ENCODE results near the gene RAB3C. TPM values are rescaled to one million over a fixed set of nuclear protein-coding genes. Genes with fewer than 3 reads are reported as not detected.

The RAB3C gene
- total RNA-seq, 6 experiments from 2014 or later = not detected

DNA sequence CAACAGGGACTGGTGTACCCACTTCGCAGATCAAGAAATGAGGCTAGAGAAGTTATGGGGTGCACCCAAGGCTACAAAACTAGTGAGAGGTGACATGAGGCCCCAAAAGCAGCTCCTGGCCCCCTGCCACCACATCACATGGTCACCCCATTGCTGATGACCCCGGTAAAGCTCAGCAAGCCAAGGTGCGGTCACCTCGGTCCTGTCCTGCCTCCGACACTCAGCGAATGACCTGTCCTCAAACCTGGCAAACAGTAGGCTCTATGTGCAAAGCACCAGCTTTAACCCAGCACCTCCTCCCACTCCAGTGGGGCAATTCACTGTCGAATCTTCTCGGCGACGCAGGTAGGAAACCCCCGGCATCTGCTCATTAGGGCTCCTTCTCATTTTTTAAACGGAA is 307.4 kb downstream of the RAB3C start:
- Mint-ChIP-seq H3K9me3 (no peaks in the 10 kb centered on the region), H3K4me1 (ENCODE audit: low read depth) (peaks cover 45% of the 10 kb centered on the region), H3K27ac (no peak overlapping the region), H3K27me3 (ENCODE audit: insufficient read depth) (peaks cover 13% of the 10 kb centered on the region), H3K4me3 (no peak overlapping the region), H3K36me3 (ENCODE audit: low read depth) (no peaks in the 10 kb centered on the region)
- no peak for TF ChIP-seq CTCF (IDR thresholded peaks at IDR 0.05)
- DNase-seq = no peak

- Mint-ChIP-seq H3K4me1 (ENCODE audit: low read depth) (peaks cover 45% of the 10 kb centered on the region), H3K27ac (peak overlapping the region; percentile 96), H3K9me3 (no peaks in the 10 kb centered on the region), H3K36me3 (ENCODE audit: low read depth) (no peaks in the 10 kb centered on the region), H3K27me3 (ENCODE audit: insufficient read depth) (peaks cover 13% of the 10 kb centered on the region), H3K4me3 (peak overlapping the region; percentile 94)
- no peak for DNase-seq
- no peak for TF ChIP-seq CTCF (IDR thresholded peaks at IDR 0.05)
Observed at GRCh38 chr5:58890701-58891085, 307.8 kb downstream of the RAB3C start.

DNA sequence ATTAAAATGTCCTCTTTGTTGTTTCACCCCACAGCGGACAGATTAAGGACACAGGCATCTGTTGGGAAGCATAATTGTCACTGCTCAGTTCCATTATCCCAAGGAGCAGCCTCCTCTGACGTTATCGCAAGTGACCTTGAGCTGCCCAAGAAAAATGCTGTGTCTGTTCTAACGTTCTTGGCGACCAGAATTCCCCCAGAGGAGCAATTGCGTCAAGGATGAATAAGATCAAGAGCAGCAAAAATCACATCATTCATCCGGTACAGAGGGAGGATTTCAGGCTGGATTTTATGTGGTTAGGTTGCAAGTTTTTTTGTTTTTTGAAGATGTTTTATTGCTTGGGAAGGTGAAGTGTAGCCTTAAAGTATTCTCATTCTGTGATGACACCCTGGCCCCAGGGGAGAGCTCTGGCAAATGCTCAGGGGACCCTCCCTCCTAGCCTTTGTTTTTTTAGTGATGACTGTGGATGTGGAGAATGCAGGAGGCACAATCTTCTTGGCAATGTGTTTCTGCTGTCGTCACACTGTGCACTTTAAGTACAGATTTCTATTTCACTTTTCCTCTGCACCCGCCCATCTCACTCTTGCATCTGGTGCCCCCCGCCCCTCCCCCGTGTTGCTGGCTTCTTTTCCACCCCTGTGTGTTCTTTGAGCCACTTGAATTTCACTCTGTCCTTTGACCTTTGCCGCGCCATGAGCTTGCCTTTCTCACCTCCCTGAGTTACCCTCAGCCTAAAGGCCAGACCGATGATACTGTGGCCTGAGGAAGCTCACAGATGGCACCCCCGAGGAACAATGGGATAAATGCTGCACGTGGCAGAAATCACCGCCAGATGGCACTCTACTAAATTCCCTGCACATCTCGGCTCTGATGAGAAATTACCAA is 308.5 kb downstream of the RAB3C start:
- peak; percentile 67 for DNase-seq
- Mint-ChIP-seq H3K36me3 (ENCODE audit: low read depth) (no peaks in the 10 kb centered on the region), H3K9me3 (no peaks in the 10 kb centered on the region), H3K4me3 (peak overlapping the region; percentile 94), H3K4me1 (ENCODE audit: low read depth) (peaks cover 45% of the 10 kb centered on the region), H3K27me3 (ENCODE audit: insufficient read depth) (peaks cover 13% of the 10 kb centered on the region), H3K27ac (peak overlapping the region; percentile 96)
- peak; percentile 87 for TF ChIP-seq CTCF (IDR thresholded peaks at IDR 0.05)

DNA sequence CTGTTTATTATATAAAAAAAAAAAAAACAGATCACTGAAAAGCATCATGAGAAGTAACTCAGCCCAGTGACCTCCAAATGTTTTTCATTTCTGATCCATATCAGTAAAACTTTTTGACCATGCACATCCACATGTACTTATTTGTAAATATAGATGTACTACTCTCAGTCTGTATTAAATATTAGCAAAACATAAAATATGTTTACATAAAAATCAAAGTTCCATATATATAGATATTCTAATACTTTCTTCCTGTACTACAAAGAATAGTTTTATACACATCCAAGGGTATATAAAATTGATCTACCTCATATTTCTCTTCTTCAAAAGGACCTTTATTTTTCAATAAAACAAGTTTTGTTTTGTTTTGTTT is 309.1 kb downstream of the RAB3C start:
- DNase-seq = no peak
- Mint-ChIP-seq H3K36me3 (ENCODE audit: low read depth) (no peaks in the 10 kb centered on the region), H3K4me1 (ENCODE audit: low read depth) (peaks cover 40% of the 10 kb centered on the region), H3K27ac (peak overlapping the region; percentile 96; the same call in 1 of the 2 replicates), H3K9me3 (no peaks in the 10 kb centered on the region), H3K27me3 (ENCODE audit: insufficient read depth) (peaks cover 13% of the 10 kb centered on the region), H3K4me3 (peak overlapping the region; percentile 94; the same call in 1 of the 2 replicates)
- peak; percentile 55; the same call in 1 of the 2 replicates for TF ChIP-seq CTCF (IDR thresholded peaks at IDR 0.05)

- H3K36me3 Mint-ChIP-seq (ENCODE audit: low read depth) = no peaks in the 10 kb centered on the region
- peaks cover 24% of the 10 kb centered on the region for H3K4me1 Mint-ChIP-seq (ENCODE audit: low read depth)
- H3K4me3 Mint-ChIP-seq = no peak overlapping the region
- no peak for TF ChIP-seq CTCF (IDR thresholded peaks at IDR 0.05)
- DNase-seq = no peak
- peaks cover 13% of the 10 kb centered on the region for H3K27me3 Mint-ChIP-seq (ENCODE audit: insufficient read depth)
- no peak overlapping the region for H3K27ac Mint-ChIP-seq
- no peaks in the 10 kb centered on the region for H3K9me3 Mint-ChIP-seq
Observed at GRCh38 chr5:58893551-58893950, 310.7 kb downstream of the RAB3C start.

Data from HFFc6 (cell line).